ENCODE results near the gene TMEM108. TPM values are rescaled to one million over a fixed set of nuclear protein-coding genes. Genes with fewer than 3 reads are reported as not detected.

TMEM108 gene
- polyA plus RNA-seq, 1 of the 3 experiments (the other 2 are of a cell fraction): 8.6 TPM

- no peak for TF ChIP-seq TEAD4 (IDR thresholded peaks at IDR 0.05; ENCODE audit: borderline replicate concordance, insufficient read depth)
- no peak for TF ChIP-seq RFX5 (IDR thresholded peaks at IDR 0.05; ENCODE audit: low read length)
- TF ChIP-seq SMC3 (IDR thresholded peaks at IDR 0.05; ENCODE audit: low read depth, low read length): no peak
- no peak for TF ChIP-seq JUND (IDR thresholded peaks at IDR 0.05)
- Histone ChIP-seq H3K4me3 (ENCODE audit: low read depth in 2 of 2, low read length in 1 of 2) (no peak overlapping the region), H2AFZ (ENCODE audit: low read depth) (no peak overlapping the region; the same call in 1 of the 2 replicates), H4K20me1 (ENCODE audit: insufficient read depth) (no peaks in the 10 kb centered on the region), H3K9me2 (no peaks in the 10 kb centered on the region), H3F3A (replicated peaks; ENCODE audit: insufficient read depth) (peaks cover 8% of the 10 kb centered on the region), H3K9ac (no peak overlapping the region), H3K79me2 (ENCODE audit: insufficient read depth) (no peaks in the 10 kb centered on the region), H3K4me2 (0 out of 2 replicates have a peak overlapping the region, but pooled peaks have one; percentile 3), H3K36me3 (replicated peaks in 1 of 2; ENCODE audit: control insufficient read depth in 1 of 2, insufficient read depth in 2 of 2, low read length in 1 of 2) (no peaks in the 10 kb centered on the region), H3K27ac (ENCODE audit: low read depth in 2 of 2, low read length in 1 of 2) (peak overlapping the region; percentile 5 to 22; a peak in 1 of 4 replicates), H3K27me3 (ENCODE audit: insufficient read depth) (no peaks in the 10 kb centered on the region), H3K9me3 (no peaks in the 10 kb centered on the region), H3K4me1 (ENCODE audit: control insufficient read depth in 1 of 2, insufficient read depth in 2 of 2, low read depth in 1 of 2, low read length in 1 of 2) (peaks cover 0 to 7% of the 10 kb centered on the region in 2 experiments; a peak in 2 of 4 replicates)
- WGBS (ENCODE audit: low lambda C conversion rate): 77% methylated on average over 2 of the region's 2 CpGs
- ChIA-PET CTCF (interaction anchor here (0.6 to 0.8 kb wide), 2 partner anchors 16 to 49 kb away, joined by 3 read pairs; no protein-coding TSS in a partner anchor), POLR2A (no interaction called here)
- DNase-seq: no peak
Observed at GRCh38 chr3:133408366-133408765, 370.2 kb downstream of the TMEM108 start.

- H3K9me2 ChIP-seq: no peaks in the 10 kb centered on the region
- H3F3A ChIP-seq (replicated peaks; ENCODE audit: insufficient read depth): peaks cover 10% of the 10 kb centered on the region
- H3K27me3 ChIP-seq (ENCODE audit: insufficient read depth): no peaks in the 10 kb centered on the region
- POLR2A ChIA-PET: no interaction called here
- no peaks in the 10 kb centered on the region for H3K79me2 ChIP-seq (ENCODE audit: insufficient read depth)
- CTCF ChIA-PET: interaction anchor here (0.8 to 1.2 kb wide), 2 partner anchors 15 to 367 kb away, joined by 3 read pairs; no protein-coding TSS in a partner anchor
- H3K36me3 ChIP-seq (replicated peaks in 1 of 2; ENCODE audit: control insufficient read depth in 1 of 2, insufficient read depth in 2 of 2, low read length in 1 of 2): no peaks in the 10 kb centered on the region
- 0 out of 2 replicates have a peak overlapping the region, but pooled peaks have one; percentile 3 for H3K4me2 ChIP-seq
- no peak overlapping the region; the same call in 1 of the 2 replicates for H2AFZ ChIP-seq (ENCODE audit: low read depth)
- 41% methylated on average over 2 of the region's 2 CpGs for WGBS (ENCODE audit: low lambda C conversion rate)
- H3K4me1 ChIP-seq (ENCODE audit: control insufficient read depth in 1 of 2, insufficient read depth in 2 of 2, low read depth in 1 of 2, low read length in 1 of 2): peaks cover 0 to 7% of the 10 kb centered on the region in 2 experiments; a peak in 2 of 4 replicates
- peak overlapping the region; percentile 5 to 22; a peak in 1 of 4 replicates for H3K27ac ChIP-seq (ENCODE audit: low read depth in 2 of 2, low read length in 1 of 2)
- DNase-seq: no peak
- TF ChIP-seq TEAD4 (IDR thresholded peaks at IDR 0.05; ENCODE audit: borderline replicate concordance, insufficient read depth) (peak; percentile 53; the same call in 1 of the 2 replicates), YY1 (IDR thresholded peaks at IDR 0.05; ENCODE audit: low read depth) (no peak)
- no peak overlapping the region for H3K4me3 ChIP-seq (ENCODE audit: low read depth in 2 of 2, low read length in 1 of 2)
- no peaks in the 10 kb centered on the region for H4K20me1 ChIP-seq (ENCODE audit: insufficient read depth)
- no peak overlapping the region for H3K9ac ChIP-seq
- no peaks in the 10 kb centered on the region for H3K9me3 ChIP-seq
Observed at GRCh38 chr3:133408961-133409360, 370.8 kb downstream of the TMEM108 start.

- DNase-seq: no peak
- no peak overlapping the region for H3K27ac ChIP-seq (ENCODE audit: low read depth in 2 of 2, low read length in 1 of 2)
- H3K4me1 ChIP-seq (ENCODE audit: control insufficient read depth in 1 of 2, insufficient read depth in 2 of 2, low read depth in 1 of 2, low read length in 1 of 2): peaks cover 0 to 7% of the 10 kb centered on the region in 2 experiments; a peak in 2 of 4 replicates
- no peaks in the 10 kb centered on the region for H3K9me2 ChIP-seq
- peaks cover 10% of the 10 kb centered on the region for H3F3A ChIP-seq (replicated peaks; ENCODE audit: insufficient read depth)
- no peaks in the 10 kb centered on the region for H3K79me2 ChIP-seq (ENCODE audit: insufficient read depth)
- no peak overlapping the region for H3K4me3 ChIP-seq (ENCODE audit: low read depth in 2 of 2, low read length in 1 of 2)
- no peak overlapping the region for H3K9ac ChIP-seq
- no peak overlapping the region for H2AFZ ChIP-seq (ENCODE audit: low read depth)
- H3K27me3 ChIP-seq (ENCODE audit: insufficient read depth): no peaks in the 10 kb centered on the region
- 74% methylated on average over 16 of the region's 17 CpGs for WGBS (ENCODE audit: low lambda C conversion rate)
- H4K20me1 ChIP-seq (ENCODE audit: insufficient read depth): no peaks in the 10 kb centered on the region
- no peaks in the 10 kb centered on the region for H3K36me3 ChIP-seq (replicated peaks in 1 of 2; ENCODE audit: control insufficient read depth in 1 of 2, insufficient read depth in 2 of 2, low read length in 1 of 2)
- H3K9me3 ChIP-seq: no peaks in the 10 kb centered on the region
- no peak overlapping the region for H3K4me2 ChIP-seq
- POLR2A ChIA-PET: interaction anchor here (0.6 kb wide), 1 partner anchor 744 kb away, joined by 3 read pairs; no protein-coding TSS in a partner anchor
- CTCF ChIA-PET: interaction anchor here (0.6 to 2.8 kb wide), 5 partner anchors 14 to 684 kb away, joined by 3 to 10 read pairs (median 4); no protein-coding TSS in a partner anchor
- no peak for TF ChIP-seq GATA2 (CRISPR knock-in tag; IDR thresholded peaks at IDR 0.05)
- no peak for TF ChIP-seq CTCF (IDR thresholded peaks at IDR 0.05)
- no peak for TF ChIP-seq MAX (IDR thresholded peaks at IDR 0.05; ENCODE audit: low read depth)
- TF ChIP-seq PBX3 (IDR thresholded peaks at IDR 0.05): no peak
- no peak for TF ChIP-seq MXI1 (IDR thresholded peaks at IDR 0.05; ENCODE audit: low read depth, low read length)
- TF ChIP-seq FOSL2 (IDR thresholded peaks at IDR 0.05; ENCODE audit: borderline replicate concordance, low read depth): no peak
- TF ChIP-seq IRF3 (IDR thresholded peaks at IDR 0.05; ENCODE audit: low read depth, low read length): no peak
- TF ChIP-seq TCF12 (IDR thresholded peaks at IDR 0.05): no peak
- TF ChIP-seq JUND (IDR thresholded peaks at IDR 0.05): no peak
- no peak for TF ChIP-seq USF2 (IDR thresholded peaks at IDR 0.05; ENCODE audit: borderline replicate concordance, low read depth, low read length)
- no peak for TF ChIP-seq EP300 (IDR thresholded peaks at IDR 0.05; ENCODE audit: borderline replicate concordance in 1 of 2, low read depth in 1 of 2, low read length in 1 of 2)
Observed at GRCh38 chr3:133410191-133410892, 372.2 kb downstream of the TMEM108 start.

Measured in SK-N-SH (cell line).